Trophoblast cell (in vitro differentiated cells and primary cell): Measurements from ENCODE around the gene ARF3.
A peak's percentile ranks its signal among the peaks of the same experiment; 100 is the strongest.

Source experiments
- DNase-seq, 2 donors: peaks; one replicate each; pipeline ENCODE4 v3.0.0-alpha.2; 2016
- H2AFZ ChIP-seq: 2 replicates; pipeline ENCODE4 v1.6.1; 2013; ENCODE audit warnings: low read length, moderate library complexity, mild to moderate bottlenecking; ENCODE audit not compliant: insufficient read depth, poor library complexity
- H2AK5ac ChIP-seq: 2 replicates; pipeline ENCODE4 v1.6.1; 2013; ENCODE audit warnings: mild to moderate bottlenecking, low read length
- H2BK120ac ChIP-seq: 2 replicates; pipeline ENCODE4 v1.6.1; 2013; ENCODE audit warnings: low read length, mild to moderate bottlenecking, moderate library complexity; ENCODE audit not compliant: insufficient read depth, poor library complexity
- H2BK12ac ChIP-seq: 2 replicates; pipeline ENCODE4 v1.6.1; 2013; ENCODE audit warnings: mild to moderate bottlenecking, low read length, moderate library complexity
- H2BK5ac ChIP-seq: 2 replicates; pipeline ENCODE4 v1.6.1; 2013; ENCODE audit warnings: low read length, low read depth, moderate library complexity, mild to moderate bottlenecking; ENCODE audit not compliant: poor library complexity
- H3K14ac ChIP-seq: 2 replicates; pipeline ENCODE4 v1.6.1; 2013; ENCODE audit warnings: mild to moderate bottlenecking, low read length
- H3K18ac ChIP-seq: 2 replicates; pipeline ENCODE4 v1.6.1; 2013; ENCODE audit warnings: mild to moderate bottlenecking, low read length
- H3K23ac ChIP-seq: 2 replicates; pipeline ENCODE4 v1.6.1; 2013; ENCODE audit warnings: low read length
- H3K27ac ChIP-seq: 2 replicates; pipeline ENCODE4 v1.5.1; 2013; ENCODE audit warnings: low read depth, mild to moderate bottlenecking, inconsistent platforms, low read length, moderate library complexity
- H3K27me3 ChIP-seq: 2 replicates; pipeline ENCODE4 v1.6.1; 2013; ENCODE audit warnings: inconsistent platforms, mild to moderate bottlenecking, low read length, moderate library complexity; ENCODE audit not compliant: insufficient read depth
- H3K36me3 ChIP-seq, 2 experiments: 1 replicate in 1 of 2; 2 replicates in 1 of 2; pipeline ENCODE4 v1.6.1; 2013; ENCODE audit warnings: low read length in 2 of 2, mild to moderate bottlenecking in 2 of 2, moderate library complexity in 1 of 2; ENCODE audit not compliant: insufficient read depth in 2 of 2, control insufficient read depth in 1 of 2
- H3K4ac ChIP-seq: 2 replicates; pipeline ENCODE4 v1.6.1; 2013; ENCODE audit warnings: low read depth, mild to moderate bottlenecking, low read length, moderate library complexity
- H3K4me1 ChIP-seq, 2 experiments: 1 replicate in 1 of 2; 2 replicates in 1 of 2; pipeline ENCODE4 v1.6.1; 2013; ENCODE audit warnings: low read length in 2 of 2, mild to moderate bottlenecking in 2 of 2, moderate library complexity in 1 of 2; ENCODE audit not compliant: insufficient read depth in 2 of 2, control insufficient read depth in 1 of 2
- H3K4me2 ChIP-seq: 2 replicates; pipeline ENCODE4 v1.6.1; 2013; ENCODE audit warnings: inconsistent platforms, mild to moderate bottlenecking, low read length, moderate library complexity
- H3K4me3 ChIP-seq: 2 replicates; pipeline ENCODE4 v1.5.1; 2013; ENCODE audit warnings: mild to moderate bottlenecking, low read depth, low read length, inconsistent platforms
- H3K79me1 ChIP-seq: one replicate; pipeline ENCODE4 v1.6.1; 2013; ENCODE audit warnings: low read length
- H3K79me2 ChIP-seq: 2 replicates; pipeline ENCODE4 v1.6.1; 2013; ENCODE audit warnings: low read length, mild to moderate bottlenecking; ENCODE audit not compliant: control insufficient read depth, insufficient read depth, poor library complexity
- H3K9ac ChIP-seq: 2 replicates; pipeline ENCODE4 v1.6.1; 2013; ENCODE audit warnings: mild to moderate bottlenecking, low read length
- H3K9me3 ChIP-seq: 2 replicates; pipeline ENCODE4 v1.6.1; 2013; ENCODE audit warnings: low read depth, mild to moderate bottlenecking, control low read depth, inconsistent platforms, low read length; ENCODE audit not compliant: insufficient read depth
- H4K12ac ChIP-seq: 2 replicates; pipeline ENCODE4 v1.6.1; 2013; ENCODE audit warnings: low read depth, mild to moderate bottlenecking, low read length, moderate library complexity
- H4K8ac ChIP-seq: 2 replicates; pipeline ENCODE4 v1.6.1; 2013; ENCODE audit warnings: low read depth, mild to moderate bottlenecking, low read length, moderate library complexity
- H4K91ac ChIP-seq: one replicate; pipeline ENCODE4 v1.6.1; 2013; ENCODE audit warnings: low read depth, mild to moderate bottlenecking, low read length, moderate library complexity
- WGBS: extraction: QIAGEN DNeasy Blood & Tissue Kit; methylation state at CpG from one replicate; pipeline ENCODE4 v1.1.7; 2013; ENCODE audit warnings: missing lambda C conversion rate; ENCODE audit not compliant: insufficient read length, insufficient coverage; ENCODE audit errors: extremely low coverage; 5-methylcytosine and 5-hydroxymethylcytosine counted together

ARF3 gene

DNA sequence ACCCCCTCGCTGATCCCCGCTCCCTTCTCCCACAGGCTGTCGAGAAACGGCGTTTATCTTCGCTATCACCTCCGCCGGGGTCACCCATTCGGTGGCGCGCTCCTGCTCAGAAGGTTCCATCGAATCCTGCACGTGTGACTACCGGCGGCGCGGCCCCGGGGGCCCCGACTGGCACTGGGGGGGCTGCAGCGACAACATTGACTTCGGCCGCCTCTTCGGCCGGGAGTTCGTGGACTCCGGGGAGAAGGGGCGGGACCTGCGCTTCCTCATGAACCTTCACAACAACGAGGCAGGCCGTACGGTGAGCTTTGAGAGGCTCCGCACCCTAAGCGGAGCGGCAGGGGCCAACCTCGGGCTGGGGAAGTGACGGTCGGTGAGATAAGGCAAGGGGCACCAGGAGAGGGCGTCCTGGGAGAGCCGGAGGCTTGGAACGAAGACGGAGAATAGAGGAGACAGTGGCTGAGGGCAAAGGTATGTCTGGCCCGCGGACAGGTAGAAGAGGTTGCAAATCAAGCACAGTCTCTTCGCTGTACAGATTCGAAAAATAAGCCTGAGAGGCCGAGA, 23.2 kb upstream of the ARF3 start:
- H3K79me1 ChIP-seq = no peaks in the 10 kb centered on the region
- no CpG with 5 or more reads among the region's 46 CpGs for WGBS

DNA sequence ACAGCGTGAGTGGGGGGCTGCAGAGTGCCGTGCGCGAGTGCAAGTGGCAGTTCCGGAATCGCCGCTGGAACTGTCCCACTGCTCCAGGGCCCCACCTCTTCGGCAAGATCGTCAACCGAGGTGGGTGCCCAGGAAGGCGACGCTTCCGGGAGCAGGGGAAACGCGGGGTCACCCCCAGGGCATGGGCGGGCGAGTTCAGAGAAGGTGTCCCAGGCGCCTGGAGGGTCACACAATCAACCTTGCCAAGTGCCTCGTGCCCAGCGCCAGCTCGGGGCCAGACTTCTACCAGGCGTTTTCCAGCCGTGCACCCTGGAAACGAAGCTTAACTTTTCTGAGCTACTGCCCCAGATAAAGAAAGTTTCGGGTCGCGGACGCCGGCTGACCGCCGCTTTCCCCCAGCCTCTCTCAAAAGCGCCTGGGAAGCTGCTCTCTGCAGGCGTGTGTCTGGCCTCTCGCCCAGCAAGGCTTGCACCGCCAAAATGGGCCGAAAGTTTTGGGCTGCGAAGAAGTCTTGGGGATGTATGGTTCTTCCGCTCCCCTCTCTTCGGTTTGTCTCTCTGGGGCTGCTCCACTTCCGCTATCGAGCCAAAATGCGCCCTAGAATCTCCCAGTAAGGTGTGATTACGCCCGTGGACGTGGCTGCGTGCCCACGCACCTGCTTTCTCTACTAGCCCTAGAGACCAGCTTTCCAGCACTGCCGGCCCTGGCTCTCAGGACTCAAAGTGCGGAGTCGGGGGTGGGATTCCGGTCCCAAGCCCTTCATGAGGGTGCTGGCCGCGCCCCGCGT, 22.5 kb upstream of the ARF3 start:
- Histone ChIP-seq H3K4me1 (peaks cover 24 to 35% of the 10 kb centered on the region in 2 experiments), H3K9me3 (peaks cover 9% of the 10 kb centered on the region), H2BK120ac (no peak overlapping the region), H3K79me2 (no peaks in the 10 kb centered on the region), H2AFZ (peak overlapping the region; percentile 32), H2BK12ac (no peak overlapping the region), H2BK5ac (no peak overlapping the region), H4K12ac (no peak overlapping the region), H3K18ac (no peak overlapping the region), H2AK5ac (no peak overlapping the region), H3K4me3 (no peak overlapping the region), H3K23ac (no peak overlapping the region), H3K79me1 (no peaks in the 10 kb centered on the region), H3K4ac (no peak overlapping the region), H3K27me3 (peaks cover 86% of the 10 kb centered on the region), H4K91ac (no peak overlapping the region), H3K27ac (no peak overlapping the region), H3K9ac (no peak overlapping the region), H3K14ac (no peak overlapping the region), H3K36me3 (no peaks in the 10 kb centered on the region), H4K8ac (no peak overlapping the region), H3K4me2 (peak overlapping the region; percentile 54)
- no peak for DNase-seq
- WGBS = no CpG with 5 or more reads among the region's 55 CpGs

More for the DNA sequence above, 23.2 kb upstream of the ARF3 start:
- H3K9me3 ChIP-seq = peaks cover 9% of the 10 kb centered on the region
- no peak overlapping the region for H3K14ac ChIP-seq
- H3K79me2 ChIP-seq = no peaks in the 10 kb centered on the region
- H3K9ac ChIP-seq = no peak overlapping the region
- no peak overlapping the region for H2BK5ac ChIP-seq
- H3K23ac ChIP-seq = no peak overlapping the region
- H3K18ac ChIP-seq = no peak overlapping the region
- no peak overlapping the region for H4K8ac ChIP-seq
- H2BK120ac ChIP-seq = no peak overlapping the region
- no peak overlapping the region for H3K27ac ChIP-seq
- DNase-seq = peak; percentile 62 to 74
- peak overlapping the region; percentile 55 for H3K4me3 ChIP-seq
- H4K91ac ChIP-seq = no peak overlapping the region
- H3K27me3 ChIP-seq = peaks cover 90% of the 10 kb centered on the region
- no peak overlapping the region for H3K4ac ChIP-seq
- H2AFZ ChIP-seq = peak overlapping the region; percentile 32
- H2AK5ac ChIP-seq = no peak overlapping the region
- peak overlapping the region; percentile 54 for H3K4me2 ChIP-seq
- no peaks in the 10 kb centered on the region for H3K36me3 ChIP-seq
- no peak overlapping the region for H4K12ac ChIP-seq
- H2BK12ac ChIP-seq = no peak overlapping the region
- peaks cover 24 to 35% of the 10 kb centered on the region in 2 experiments for H3K4me1 ChIP-seq

DNA sequence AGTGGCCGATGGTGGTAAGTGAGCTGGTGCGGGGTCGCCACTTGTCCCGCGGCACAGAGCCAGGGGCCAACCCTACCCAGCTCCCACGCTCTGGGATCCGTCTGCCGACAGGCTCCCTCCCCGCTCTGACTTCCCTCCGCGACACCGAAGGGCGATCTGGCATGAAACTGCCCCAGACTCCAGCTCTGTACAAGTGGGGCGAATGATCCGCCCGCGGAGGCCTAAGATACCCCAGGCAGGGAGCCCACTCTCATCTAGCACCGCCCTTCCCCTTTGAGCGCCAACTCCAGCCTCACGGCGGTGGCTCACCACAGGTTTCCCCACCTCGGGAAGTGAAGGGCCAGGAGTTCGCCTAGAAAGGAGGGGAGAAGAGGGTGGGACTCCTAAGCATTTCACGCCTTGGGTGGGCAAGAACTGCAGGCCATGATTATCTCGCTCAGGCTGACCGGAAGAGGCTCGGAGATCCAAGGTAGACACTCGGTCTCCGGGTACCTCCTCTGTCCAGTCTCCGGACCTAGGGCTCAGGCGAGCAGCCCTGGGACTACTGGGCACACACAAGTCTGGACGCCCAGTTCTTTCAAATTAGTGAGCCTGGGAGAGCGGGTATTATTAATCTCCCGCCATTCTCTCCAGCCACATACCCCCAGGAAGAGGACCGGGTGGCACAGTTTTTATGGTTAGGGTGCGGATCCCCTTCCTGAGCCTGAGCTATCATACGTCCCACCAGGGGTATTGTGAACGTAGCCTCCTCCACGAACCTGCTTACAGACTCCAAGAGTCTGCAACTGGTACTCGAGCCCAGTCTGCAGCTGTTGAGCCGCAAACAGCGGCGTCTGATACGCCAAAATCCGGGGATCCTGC, 21.7 kb upstream of the ARF3 start:
- no peak overlapping the region for H3K27ac ChIP-seq
- H3K79me2 ChIP-seq = no peaks in the 10 kb centered on the region
- H3K9me3 ChIP-seq = peaks cover 9% of the 10 kb centered on the region
- H3K4me1 ChIP-seq = peaks cover 24 to 35% of the 10 kb centered on the region in 2 experiments
- no peak overlapping the region for H3K4me3 ChIP-seq
- no peak overlapping the region for H4K12ac ChIP-seq
- no peak overlapping the region for H3K23ac ChIP-seq
- peak overlapping the region; percentile 9 for H2AFZ ChIP-seq
- no peak overlapping the region for H3K18ac ChIP-seq
- no peak overlapping the region for H2BK5ac ChIP-seq
- no CpG with 5 or more reads among the region's 45 CpGs for WGBS
- no peak overlapping the region for H3K14ac ChIP-seq
- peak overlapping the region; percentile 40 for H3K4me2 ChIP-seq
- H3K4ac ChIP-seq = no peak overlapping the region
- no peak for DNase-seq
- H2BK120ac ChIP-seq = no peak overlapping the region
- H3K36me3 ChIP-seq = no peaks in the 10 kb centered on the region
- no peaks in the 10 kb centered on the region for H3K79me1 ChIP-seq
- no peak overlapping the region for H4K91ac ChIP-seq
- no peak overlapping the region for H2AK5ac ChIP-seq
- H4K8ac ChIP-seq = no peak overlapping the region
- no peak overlapping the region for H3K9ac ChIP-seq
- H3K27me3 ChIP-seq = peaks cover 78% of the 10 kb centered on the region
- H2BK12ac ChIP-seq = no peak overlapping the region

DNA sequence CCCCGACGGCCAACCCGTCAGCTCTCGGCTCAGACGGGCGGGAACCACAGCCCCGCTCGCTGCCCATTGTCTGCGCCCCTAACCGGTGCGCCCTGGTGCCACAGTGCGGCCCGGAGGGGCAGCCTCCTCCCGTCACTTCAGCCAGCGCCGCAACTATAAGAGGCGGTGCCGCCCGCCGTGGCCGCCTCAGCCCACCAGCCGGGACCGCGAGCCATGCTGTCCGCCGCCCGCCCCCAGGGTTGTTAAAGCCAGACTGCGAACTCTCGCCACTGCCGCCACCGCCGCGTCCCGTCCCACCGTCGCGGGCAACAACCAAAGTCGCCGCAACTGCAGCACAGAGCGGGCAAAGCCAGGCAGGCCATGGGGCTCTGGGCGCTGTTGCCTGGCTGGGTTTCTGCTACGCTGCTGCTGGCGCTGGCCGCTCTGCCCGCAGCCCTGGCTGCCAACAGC, 21.0 kb upstream of the ARF3 start, which contains the start of gene WNT1:
TSS of gene WNT1 (plus strand) at position 32 of the 450 bp plus-strand sequence. CDS start at position 361, 329 bp downstream.
- Histone ChIP-seq H4K12ac (no peak within 1 kb of the TSS), H3K14ac (no peak within 1 kb of the TSS), H3K27me3 (peaks cover 79% of the 10 kb centered on the region), H4K8ac (no peak within 1 kb of the TSS), H2AFZ (peak within 1 kb of the TSS; percentile 9), H2BK5ac (no peak within 1 kb of the TSS), H2AK5ac (no peak within 1 kb of the TSS), H3K23ac (no peak within 1 kb of the TSS), H3K4me1 (peaks cover 24 to 35% of the 10 kb centered on the region in 2 experiments), H3K27ac (no peak within 1 kb of the TSS), H2BK120ac (no peak within 1 kb of the TSS), H3K4ac (no peak within 1 kb of the TSS), H3K79me1 (no peaks in the 10 kb centered on the region), H4K91ac (no peak within 1 kb of the TSS), H3K79me2 (no peaks in the 10 kb centered on the region), H3K9me3 (peaks cover 9% of the 10 kb centered on the region), H3K9ac (no peak within 1 kb of the TSS), H3K18ac (no peak within 1 kb of the TSS), H2BK12ac (no peak within 1 kb of the TSS), H3K4me2 (peak within 1 kb of the TSS; percentile 40), H3K36me3 (no peaks in the 10 kb centered on the region), H3K4me3 (no peak within 1 kb of the TSS)
- no CpG with 5 or more reads among the region's 45 CpGs for WGBS
- no peak for DNase-seq
